ENCODE data around the gene ELOVL3.
"Not testable (repeated sequence)": the region's sequence is repeated elsewhere in the genome, so short reads cannot be mapped to it uniquely, and the experiment has no call there.

Gene ELOVL3

DNA sequence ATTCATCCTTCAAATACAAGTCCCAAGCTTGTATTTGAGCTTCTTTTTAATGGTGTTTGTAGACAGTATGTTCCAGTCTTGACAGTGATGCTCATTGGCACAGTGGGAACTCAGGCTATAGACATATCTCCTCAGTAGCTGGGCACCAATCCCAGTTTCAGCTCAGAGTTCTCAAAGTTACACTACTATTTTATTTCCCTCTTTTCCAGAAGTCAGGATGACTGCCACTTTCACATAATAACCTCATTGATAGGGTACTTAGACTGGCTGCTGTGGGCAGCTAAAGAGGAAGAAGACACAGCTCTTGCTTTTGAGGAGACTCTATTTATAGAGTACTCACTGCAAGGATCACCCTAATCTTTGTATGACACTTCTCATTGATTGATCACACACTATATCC is 21.6 kb downstream of the ELOVL3 start:
- no peak for DNase-seq (ENCODE audit: low read depth in 2 of 2, low spot score in 1 of 2)

DNA sequence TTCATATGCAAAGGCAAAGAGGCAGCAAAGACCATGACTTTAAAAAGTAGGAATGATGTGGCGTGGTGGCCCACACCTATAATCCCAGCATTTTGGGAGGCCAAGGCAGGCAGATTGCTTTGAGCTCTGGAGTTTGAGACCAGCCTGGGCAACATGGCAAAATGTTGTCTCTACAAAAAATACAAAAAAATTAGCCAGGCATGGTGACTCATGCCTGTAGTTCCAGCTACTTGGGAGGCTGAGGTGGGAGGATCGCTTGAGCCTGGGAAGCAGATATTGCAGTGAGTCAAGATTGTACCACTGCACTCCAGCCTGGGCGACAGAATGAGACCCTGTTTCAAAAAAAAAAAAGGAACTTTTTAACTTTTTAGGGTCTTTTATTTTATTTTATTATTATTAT is 26.4 kb downstream of the ELOVL3 start:
- DNase-seq (ENCODE audit: low read depth in 2 of 2, low spot score in 1 of 2) = not testable (repeated sequence)

DNA sequence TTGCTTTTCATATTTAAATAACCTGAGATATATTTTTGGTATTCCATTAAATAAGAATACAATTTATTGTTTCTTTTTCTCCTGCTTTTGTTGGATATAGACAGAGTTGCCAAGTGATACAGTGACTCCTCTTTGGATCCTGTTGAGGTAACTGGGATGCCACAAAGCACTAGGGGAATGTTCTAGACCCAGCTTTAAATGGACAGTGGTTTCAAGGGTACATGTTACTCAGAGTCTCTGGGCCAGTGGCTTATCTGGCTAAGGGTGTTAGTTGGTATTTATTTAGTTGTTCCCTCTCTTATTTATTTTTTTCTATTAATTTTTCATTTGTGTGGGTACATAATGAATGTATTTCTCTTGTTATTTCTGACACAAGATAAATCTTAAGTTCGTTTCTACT is 28.3 kb downstream of the ELOVL3 start:
- no peak for DNase-seq (ENCODE audit: low read depth in 2 of 2, low spot score in 1 of 2)

DNA sequence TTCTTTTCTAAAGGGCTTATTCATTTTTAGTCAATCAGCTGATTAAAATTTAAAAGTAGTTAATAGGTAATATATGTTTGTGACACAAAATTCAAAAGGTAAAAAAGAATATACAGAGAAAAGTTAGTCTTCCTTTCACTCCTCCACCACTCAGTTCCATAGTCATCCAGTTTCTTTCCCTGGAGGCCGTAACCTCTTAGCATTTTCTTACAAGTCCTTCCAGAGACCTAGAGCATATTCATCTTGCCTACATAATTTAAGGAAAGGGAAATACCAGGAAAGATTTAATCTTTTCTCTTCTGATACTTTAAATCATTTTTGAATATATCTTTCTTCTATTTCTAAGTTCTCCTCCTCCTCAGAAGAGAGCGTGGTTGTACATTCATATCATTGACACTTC is 29.3 kb downstream of the ELOVL3 start:
- no peak for DNase-seq (ENCODE audit: low read depth in 2 of 2, low spot score in 1 of 2)

DNA sequence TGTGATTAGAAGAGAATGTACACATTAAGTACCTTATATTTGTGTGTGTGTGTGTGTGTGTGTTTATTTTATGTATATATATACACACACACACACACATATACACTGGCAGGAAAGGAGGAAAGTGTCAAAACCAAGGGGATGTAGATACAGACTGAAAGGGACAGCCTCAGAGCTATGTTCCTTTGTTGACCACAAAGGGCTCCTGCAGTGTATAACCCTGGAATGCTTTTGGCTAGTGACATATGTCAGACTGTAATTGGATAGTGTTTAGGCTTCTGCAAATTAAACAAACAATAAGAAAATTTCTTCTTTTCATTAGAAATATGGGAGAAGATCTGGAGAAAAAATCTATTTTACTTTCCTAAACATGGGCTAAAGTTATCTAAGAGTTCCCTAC is 35.1 kb downstream of the ELOVL3 start:
- DNase-seq (ENCODE audit: low read depth in 2 of 2, low spot score in 1 of 2) = no peak

DNA sequence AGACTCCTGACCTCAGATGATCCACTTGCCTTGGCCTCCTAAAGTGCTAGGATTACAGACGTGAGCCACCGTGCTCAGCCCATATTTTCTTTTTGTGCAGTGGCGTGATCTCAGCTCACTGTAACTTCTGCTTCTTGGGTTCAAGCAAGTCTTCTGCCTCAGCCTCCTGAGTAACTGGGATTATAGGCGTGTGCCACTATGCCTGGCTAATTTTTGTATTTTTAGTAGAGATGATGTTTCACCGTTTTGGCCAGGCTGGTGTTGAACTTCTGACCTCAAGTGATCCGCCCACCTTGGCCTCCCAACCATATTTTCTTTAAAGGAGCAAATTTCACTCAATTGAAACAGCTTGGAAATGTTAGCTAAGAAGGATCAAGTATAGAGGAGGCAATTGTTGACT is 35.7 kb downstream of the ELOVL3 start:
- no peak for DNase-seq (ENCODE audit: low read depth in 2 of 2, low spot score in 1 of 2)

DNA sequence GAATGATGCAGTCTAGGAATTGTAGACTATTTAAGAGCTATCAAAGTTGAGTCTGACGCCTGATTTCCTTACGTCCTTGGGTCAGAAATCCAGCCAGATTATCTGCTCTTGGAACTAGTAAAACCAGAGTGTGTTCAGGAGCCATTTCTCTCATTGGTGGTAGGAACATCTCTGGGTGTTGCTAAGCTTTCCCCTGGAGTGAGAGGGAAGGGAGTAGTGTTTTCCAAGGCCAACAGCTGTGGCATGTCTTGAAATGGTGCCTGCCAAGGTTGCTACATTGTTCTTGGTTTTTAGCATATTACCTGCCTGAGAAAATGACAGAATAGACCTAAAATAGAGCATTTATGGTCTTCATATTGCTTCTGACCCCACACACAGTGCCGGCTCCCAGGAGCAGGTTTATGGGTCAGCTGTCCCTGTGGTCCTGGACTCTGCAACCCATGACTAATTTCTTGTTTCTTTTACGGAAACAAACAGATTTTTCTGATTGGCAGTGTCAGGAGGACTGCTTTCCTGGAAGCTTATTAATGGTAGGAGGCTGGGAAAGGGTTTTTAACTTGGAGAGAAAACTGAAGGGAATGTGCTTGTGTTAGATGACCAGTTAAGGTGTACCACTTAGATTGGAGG is 36.8 kb downstream of the ELOVL3 start:
- no peak for DNase-seq (ENCODE audit: low read depth in 2 of 2, low spot score in 1 of 2)

DNA sequence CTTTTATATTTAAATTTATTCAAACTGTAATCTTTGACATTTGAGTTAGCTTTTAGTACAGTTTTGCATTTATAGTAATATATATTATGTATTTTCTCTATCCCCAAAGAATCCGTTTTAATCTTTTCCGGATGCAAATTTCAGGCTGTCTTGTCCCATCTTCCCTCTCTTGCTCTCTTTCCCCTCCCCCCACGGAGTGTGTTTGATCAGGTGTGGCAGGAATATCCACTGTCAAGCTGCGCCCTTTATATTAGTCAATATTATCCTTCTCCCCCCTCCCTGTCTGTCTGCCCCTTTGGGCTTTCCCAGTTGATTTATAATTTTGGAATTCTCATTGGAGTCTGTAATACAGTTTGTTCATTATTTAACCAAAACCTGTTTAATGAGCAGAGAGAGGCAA is 38.3 kb downstream of the ELOVL3 start:
- DNase-seq (ENCODE audit: low read depth in 2 of 2, low spot score in 1 of 2) = no peak

DNA sequence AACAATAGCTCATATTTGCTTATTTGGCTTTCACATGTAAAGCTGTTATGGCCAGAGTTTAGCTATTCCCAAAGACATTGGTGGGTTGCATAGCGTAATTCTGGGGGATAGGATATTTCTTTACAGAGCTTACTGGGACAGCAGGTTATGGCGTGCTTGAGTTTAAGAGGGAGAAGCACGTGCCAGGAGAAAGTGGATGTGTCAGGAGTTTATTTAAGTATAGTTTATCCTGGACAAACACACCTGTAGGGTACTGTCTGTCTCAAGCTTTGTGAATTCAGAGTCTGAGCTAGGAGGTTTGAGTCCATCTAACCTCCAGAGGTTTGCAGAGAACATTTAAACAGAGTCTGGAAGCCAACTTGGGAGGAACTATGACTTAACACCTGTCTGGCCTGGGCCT is 40.6 kb downstream of the ELOVL3 start:
- DNase-seq (ENCODE audit: low read depth in 2 of 2, low spot score in 1 of 2) = no peak

DNA sequence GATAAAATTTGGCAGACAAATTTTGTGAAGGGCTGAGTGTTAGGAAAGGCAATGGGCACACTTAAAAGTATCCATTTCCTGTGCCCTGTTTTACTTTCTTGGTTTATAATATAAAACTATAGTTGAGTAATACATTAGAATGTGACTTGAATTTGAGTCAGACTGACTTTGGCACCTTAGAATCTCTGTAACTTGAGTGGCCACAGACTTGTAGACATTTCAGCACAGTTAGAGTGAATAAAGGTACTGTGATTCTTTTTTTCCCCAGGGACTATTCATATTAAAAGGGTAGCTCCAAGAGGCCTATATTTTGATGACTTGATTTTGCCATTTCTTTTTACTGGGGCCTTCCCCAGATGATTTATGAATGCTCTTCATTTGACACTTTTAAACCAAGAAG is 41.6 kb downstream of the ELOVL3 start:
- no peak for DNase-seq (ENCODE audit: low read depth in 2 of 2, low spot score in 1 of 2)

DNA sequence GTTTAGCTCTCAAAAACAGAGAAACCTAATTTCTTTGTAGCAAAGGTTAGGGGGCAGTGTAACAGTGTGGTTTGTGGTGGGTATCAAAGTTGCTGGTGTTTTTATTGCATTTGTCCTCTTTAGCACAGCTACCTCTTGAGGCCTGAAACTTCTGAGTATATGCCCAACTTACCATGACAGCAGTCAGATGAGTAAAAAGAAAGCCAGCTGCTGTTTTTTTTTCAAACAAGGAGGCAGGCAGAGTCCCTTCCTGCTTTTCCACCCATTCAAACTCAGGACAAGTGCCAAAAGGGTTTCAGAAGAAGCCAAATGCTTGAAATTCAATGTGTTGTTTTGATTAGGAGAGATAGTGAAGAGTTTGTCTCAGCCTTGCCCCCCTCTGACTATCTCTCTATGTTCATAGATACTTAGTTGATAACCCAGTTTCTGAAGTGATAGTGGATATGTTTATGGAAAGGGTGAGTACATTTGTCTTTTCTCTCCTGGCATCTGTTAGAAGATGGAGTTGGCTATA is 42.3 kb downstream of the ELOVL3 start:
- DNase-seq (ENCODE audit: low read depth in 2 of 2, low spot score in 1 of 2) = no peak

DNA sequence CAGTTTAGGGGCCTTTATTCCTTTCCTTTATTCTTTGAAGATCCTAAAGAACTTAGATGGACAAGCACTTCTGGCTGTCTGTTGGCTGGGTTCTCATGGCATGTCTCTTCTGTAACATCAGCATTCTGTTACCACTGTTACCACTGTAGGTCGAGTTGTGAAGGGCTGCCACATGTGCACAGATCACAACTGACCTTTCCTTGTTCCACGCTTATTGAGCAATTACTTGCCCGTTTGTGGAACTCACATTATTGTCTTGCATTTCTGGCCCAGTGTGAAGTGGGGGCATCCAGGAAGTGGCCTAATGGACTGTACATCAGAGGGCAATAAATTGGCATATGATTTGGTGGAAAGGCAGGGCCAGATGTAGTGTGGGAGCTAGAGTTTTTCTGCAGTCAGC is 42.9 kb downstream of the ELOVL3 start:
- DNase-seq (ENCODE audit: low read depth in 2 of 2, low spot score in 1 of 2) = no peak

DNA sequence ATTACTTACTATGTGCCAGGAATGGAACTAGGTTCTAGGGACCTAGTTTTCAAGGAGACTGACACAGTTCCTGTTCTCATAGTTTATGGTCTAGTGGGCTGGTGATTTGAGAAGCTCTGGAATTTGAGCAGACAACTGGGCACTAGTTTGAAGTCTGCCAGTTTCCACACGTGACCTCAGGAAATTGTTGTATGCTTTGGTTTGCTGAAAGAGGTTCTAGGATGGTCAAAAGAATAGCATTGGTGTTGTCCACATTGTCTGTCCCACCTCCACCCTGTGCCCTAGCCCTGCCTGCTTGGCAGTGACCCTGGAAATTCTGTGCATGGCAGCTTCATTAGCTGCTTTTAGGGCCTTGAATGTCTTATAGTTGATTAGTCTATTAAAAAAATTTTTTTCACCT is 48.0 kb downstream of the ELOVL3 start:
- no peak for DNase-seq (ENCODE audit: low read depth in 2 of 2, low spot score in 1 of 2)

DNA sequence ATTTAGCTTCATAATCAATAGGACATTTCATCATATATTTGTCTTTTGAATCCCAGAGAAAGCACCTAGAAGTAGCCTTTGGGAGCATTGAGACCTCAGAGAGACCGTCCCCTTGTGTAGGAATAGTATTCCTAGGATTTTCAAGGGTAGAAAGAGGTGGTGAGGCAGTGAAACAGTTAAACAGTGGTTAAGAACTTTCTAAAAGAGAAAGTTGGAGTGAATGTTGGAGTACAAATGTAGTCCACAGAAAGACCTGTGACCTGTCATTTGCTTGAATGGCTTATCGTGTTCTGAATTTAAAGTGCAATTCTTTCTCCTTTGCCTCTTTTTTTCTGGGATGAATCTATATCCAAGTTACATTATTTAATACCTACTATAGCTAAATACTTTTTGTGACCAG is 49.2 kb downstream of the ELOVL3 start:
- DNase-seq (ENCODE audit: low read depth in 2 of 2, low spot score in 1 of 2) = no peak

DNA sequence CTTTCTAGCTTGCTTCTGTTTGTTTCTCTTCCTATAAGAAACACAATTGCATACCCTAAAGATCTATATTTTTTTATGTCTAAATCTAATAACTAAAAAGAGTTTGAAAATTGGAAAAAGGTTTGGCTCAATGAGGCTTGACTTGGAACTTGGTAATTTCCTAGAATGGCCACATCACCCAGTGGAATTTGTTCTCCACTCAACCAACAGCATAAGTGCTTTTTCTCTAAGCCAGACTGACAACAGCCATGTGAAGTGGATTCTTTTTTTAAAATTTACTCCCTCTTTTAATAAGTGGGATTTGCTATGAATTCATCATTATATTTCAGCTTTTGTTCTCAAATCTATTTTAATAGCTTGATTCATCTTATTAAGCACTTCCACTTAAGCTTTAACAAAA is 53.0 kb downstream of the ELOVL3 start:
- no peak for DNase-seq (ENCODE audit: low read depth in 2 of 2, low spot score in 1 of 2)

Data from stimulated activated CD8-positive, alpha-beta memory T cell treated with anti-CD3 and anti-CD28 coated beads, Interleukin-4, amount 100 ng/mL, for 1 hour (primary cell).